Measurements from ENCODE around the gene STAC3.
"Not testable (repeated sequence)": the region's sequence is repeated elsewhere in the genome, so short reads cannot be mapped to it uniquely, and the experiment has no call there.

Gene STAC3

DNA sequence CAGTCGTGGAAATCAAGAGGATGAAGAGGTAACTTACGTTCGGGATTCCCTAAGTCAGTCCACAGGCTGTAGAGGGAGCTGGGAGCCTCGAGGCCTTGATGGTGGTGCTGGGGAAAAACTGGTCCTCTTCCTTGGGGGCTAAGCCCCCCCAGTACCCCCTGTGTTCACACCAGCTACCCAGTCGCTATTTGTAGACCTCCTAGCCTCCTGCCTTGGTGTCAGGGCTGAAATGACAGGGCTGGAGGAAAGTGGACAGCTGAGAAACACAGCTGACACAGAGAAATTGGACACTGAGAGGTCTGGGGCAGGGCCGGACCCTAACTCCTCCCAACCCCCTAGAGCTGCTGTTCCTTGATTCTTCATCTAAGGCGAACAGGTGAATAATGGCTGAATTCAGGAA is at the start of gene STAC3:
Gene STAC3 (minus strand): TSS at position 232 of the 400 bp plus-strand sequence. CDS start 1,551 bp downstream, outside the sequence.
- no peak for DNase-seq

DNA sequence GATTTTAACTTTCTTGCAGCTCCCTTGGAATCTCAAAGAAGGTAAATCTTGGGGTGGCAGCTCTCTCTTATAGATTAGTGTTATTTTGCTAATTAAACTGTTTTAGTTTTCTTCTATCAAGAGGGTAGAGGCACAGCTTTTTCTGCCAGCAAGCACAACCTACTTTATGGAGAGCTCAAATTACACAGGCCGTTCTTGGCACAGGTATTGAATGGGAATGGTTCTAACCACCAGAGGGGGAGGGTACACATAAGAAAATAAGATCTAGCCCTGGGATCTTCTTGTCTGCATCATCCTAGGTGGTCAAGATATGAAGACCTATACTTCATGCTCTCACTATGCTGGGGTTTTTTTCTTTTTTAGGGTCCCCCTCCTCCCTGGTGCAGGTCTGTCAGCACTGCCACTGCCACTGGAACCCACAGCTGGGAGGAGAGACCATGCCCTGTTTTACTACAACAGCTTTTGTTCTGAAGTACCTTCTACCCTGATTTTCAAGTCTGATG is 48.6 kb upstream of the STAC3 start:
- DNase-seq = peak; percentile 74

DNA sequence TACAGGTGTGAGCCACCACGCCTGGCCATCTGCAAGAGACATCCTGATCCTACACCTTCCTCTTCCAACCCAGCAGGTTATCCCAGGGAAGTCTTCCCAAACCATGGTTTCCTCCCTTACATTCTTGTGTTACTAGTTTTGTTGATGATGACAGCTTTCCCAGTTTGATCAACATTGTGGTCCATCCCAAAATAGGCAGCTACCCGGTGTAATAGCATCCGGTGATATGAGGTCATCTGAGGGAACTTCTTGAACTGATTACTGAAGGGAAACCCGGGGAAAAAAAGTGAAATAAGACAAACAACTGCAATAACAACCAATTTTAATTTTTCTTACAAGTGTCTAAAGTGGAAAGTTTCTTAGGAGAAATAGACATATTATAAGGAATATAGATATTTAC is 45.3 kb upstream of the STAC3 start:
- DNase-seq = no peak

DNA sequence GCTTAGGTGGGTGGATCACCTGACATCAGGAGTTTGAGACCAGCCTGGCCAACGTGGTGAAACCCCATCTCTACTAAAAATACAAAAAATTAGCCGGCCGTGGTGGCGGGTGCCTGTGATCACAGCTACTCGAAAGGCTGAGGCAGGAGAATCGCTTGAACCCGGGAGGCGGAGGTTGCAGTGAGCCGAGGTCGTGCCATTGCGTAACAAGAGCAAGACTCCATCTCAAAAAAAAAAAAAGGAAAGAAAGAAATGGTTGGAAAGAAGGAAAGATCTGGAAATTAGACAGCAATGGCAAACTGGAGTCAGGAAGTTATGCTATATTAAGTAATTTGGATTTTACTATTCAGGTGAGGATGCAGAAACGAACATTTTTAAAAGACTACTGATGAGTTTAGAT is 31.1 kb upstream of the STAC3 start:
- not testable (repeated sequence) for DNase-seq

DNA sequence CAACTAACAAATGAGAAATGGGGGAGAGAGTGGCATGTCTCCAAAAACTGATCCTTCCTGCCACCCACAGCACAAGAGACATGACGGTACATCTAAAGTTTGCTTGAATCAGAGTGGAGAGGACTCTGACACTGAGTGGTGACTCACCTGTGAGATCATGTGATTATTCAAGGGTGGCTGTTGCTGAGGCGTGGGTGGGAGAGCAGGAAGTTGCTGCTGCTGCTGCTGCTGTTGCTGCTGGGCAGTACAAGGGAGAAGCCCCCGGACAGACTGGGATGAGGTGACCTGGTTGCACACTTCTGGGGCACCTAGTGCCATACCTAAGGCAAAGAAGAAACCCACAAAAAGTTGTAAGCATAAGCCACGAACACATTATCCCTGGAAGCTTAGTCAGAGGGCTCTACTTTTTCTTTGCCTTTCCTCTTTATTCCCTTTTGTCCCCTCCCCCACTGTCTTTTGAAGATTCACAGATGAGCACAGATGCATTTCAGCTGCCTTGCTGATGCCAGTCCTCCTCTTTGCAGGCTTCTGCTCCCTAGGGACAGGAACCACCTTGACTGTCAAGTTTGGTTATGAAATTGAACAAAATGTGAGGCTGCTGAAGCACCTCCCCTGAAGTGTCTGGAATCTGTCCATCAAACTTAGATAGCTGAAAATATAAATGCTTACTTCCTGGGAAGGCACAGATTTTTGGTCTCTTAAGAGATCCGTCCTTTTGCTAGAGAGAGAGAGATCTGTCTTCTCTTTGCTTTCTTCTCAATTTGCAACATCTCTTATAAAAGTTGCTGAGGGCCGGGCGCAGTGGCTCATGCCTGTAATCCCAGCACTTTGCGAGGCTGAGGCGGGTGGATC is 29.4 kb upstream of the STAC3 start:
- DNase-seq = peak; percentile 56

DNA sequence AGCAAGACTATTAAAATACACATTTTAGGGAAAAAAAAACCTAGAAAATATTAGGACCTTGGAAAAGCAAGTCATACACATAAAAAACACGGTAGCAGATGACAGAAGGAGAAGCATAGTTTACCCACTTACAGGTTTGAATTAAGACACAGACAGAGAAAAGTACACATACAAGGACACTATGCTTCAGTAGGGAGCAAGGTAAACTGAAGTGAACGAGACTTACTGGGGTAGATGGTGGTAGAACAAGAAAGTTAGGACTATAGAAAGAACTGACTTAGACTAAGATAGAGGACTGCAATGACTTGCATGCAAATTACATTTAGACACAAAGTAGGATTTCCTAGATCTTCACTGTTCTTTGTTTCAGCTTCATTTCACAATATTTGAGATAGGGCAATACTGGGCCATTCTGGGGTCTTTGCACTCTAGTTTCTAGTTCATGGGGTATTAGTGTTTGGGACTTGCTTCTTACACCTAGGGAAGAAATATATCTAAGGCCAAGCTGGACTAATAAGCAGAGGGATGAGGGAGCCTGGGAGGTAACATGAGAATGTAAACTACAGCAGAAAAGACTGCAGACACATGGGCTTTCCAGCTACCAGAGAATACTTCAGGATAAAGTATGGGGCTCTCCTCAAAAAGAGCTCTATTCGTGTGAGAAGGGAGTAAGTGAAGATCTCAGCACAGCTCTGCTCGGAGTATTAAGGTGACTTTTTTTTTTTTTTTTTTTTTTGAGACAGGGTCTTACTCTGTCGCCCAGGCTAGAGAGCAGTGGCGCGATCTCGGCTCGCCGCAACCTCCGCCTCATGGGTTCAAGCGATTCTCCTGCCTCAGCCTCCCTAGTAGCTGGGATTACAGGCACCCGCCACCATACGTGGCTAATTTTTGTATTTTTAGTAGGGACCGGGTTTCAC is 27.7 kb upstream of the STAC3 start:
- no peak for DNase-seq

DNA sequence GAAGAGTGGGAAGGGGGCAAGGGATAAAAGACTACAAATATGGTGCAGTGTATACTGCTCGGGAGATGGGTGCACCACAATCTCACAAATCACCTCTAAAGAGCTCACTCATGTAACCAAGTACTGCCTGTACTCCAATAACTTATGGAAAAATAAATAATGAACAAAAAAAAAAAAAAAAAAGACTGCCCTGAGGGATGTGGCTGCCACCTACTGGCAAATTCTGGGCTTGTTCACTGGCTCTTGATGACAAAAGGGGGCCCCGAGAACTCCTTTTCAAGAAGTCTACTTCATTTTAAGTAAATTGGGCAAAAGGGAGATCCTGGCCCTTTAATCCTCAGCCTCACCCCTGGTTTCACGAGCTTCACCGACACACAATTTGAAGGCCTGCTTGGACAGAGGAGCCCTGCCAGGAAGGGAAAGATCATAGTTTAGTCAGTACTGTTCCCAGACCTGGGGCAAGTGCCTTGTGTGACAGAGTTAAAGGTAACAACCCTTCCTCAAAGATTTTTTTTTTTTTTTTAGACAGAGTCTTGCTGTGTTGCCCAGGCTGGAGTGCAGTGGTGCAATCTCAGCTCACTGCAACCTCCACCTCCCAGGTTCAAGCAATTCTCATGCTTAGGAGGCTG is 26.1 kb upstream of the STAC3 start:
- no peak for DNase-seq

DNA sequence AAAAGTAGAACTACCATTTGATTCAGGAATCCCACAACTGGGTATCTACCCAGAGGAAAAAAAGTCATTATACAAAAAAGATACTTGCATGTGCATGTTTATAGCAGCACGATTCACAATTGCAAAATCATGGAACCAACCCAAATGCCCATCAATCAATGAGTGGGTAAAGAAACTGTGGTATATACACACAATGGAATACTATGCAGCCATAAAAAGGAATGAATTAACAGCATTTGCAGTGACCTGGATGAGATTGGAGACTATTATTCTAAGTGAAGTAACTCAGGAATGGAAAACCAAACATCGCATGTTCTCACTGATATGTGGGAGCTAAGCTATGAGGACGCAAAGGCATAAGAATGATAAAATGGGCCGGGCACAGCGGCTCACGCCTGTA is 25.2 kb upstream of the STAC3 start:
- DNase-seq = not testable (repeated sequence)

DNA sequence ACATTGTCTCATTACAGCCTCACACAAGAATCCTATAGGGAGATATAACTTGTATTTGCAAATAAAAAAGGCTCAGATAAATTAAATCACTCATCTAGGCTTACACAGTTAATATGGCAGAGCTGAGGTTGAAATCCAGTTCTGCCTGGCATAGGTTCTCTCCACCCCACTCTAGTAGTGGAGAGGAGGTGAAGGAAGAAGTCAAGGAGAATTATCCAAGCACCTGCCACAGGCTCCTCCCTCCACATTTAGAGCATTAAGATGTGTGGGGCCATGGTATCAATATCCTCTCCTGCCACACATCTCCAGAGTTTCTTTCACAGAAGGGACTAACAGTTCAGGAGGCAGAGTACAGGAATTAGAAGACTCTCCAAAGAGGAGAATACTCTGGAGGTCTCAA is 22.5 kb upstream of the STAC3 start:
- DNase-seq = no peak

DNA sequence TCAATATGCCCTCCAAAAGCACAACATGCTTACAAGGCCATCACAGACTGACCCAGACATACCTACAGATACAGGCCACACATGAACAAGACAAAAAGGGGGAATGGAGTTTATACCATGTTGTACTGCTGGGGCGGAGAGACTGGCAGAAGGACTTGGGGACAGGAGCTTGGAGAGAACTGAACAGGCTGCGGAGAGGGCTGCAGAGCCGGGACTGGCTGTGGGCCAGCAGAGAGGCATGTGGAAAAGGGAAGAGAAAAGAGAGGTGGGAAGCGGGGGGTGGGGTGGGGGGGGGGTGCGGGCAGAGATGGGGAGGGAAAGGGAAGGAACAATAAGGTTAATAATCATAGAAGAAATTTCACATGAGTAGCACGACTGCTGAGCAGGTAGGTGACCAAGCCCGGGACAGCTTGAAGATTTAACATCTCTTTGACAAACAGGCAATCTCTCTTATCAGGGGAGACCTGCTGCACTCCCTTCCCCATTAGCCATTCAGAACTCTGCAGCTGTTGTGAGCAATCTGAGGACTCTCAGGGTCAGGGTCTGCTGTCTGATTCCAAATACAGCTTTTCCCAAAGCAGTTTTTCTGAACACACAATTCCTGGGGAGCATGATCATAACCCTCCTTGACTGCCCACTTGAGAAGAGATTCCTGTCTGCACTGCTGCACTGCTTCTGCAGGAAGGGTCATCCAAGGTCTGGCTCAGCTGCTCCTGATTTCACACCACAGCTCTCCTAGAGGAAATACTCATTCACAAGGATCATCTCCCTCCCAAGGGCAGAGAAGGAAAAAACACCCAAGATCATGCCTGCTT is 21.6 kb upstream of the STAC3 start:
- DNase-seq = no peak

DNA sequence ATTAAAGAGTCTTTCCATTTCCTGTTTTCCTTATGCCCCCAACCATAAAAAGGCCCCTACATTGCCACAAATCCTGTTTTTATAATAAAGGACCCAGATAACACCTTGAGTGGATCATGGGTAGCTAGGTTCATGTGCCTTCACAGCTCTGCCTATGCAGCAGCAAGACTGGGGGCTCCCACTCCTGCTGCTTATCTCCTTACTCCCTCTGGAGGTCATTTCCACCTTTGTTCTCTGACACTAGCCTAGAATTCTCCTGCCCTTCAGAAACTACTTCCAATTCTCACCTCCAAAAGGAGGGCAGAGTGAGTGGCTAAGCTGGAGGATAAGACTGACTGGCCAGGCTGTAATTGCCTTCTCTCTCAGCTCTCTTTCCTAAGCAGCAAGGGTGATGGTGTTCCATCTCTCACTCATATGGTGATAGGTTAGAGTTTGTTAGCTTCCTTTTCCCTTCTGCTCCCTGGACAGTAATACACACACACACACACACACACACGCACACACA is 20.0 kb upstream of the STAC3 start:
- no peak for DNase-seq

DNA sequence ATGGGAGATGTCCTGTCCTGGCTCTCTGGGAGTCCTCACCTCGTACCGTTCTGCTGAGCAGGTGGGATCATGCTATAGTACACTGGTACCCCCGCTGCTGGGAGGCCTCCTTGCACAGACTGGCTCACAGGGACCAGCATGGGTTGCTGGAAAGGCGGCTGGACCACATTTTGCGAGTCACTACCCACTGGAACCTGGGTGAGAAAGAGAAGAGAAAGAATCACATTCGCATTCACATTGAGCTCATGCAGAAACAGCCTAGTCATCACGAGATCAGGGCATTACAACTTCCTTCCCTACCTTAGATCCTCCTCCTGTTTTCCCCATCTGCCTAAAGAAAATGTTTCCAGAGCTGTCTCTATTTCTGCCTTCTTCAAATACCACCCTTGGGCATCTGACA is 17.3 kb upstream of the STAC3 start:
- no peak for DNase-seq

DNA sequence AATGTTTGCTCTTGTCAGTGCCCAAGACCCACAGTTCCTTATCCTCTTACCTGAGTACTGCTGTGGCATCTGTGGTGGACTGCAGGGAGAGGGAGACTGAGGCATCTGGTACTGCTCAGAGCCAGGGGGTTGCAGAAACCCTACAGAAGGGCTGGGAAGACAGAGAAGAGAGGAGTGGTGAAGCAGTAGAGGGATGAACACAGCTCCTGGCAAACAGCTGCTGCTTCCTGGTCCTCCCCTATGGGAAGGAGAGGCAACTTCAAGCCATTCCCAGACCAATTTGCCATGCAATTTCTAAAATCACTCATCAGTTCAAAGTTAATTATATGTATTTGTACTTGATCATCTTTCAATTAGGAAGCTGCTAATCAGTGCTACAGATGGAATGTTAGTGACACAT is 15.7 kb upstream of the STAC3 start:
- no peak for DNase-seq

DNA sequence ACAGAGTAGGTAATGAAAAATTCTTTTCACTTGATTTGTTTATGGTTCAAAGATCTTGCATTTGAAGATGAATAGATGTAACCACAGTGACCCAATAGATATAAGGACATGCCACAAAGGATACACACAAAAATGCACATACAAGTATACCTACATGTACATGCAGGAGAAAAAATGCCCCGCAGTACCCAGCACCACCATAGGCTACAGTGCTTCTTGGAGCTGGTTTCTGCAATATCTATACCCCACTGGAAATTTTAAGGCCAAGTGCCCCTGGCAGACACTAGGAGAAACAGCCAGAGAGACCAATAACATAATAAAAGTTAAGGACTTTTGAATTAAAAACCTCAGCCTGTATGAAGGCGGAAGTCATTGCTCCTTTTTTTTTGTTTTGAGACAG is 12.1 kb upstream of the STAC3 start:
- DNase-seq = no peak

DNA sequence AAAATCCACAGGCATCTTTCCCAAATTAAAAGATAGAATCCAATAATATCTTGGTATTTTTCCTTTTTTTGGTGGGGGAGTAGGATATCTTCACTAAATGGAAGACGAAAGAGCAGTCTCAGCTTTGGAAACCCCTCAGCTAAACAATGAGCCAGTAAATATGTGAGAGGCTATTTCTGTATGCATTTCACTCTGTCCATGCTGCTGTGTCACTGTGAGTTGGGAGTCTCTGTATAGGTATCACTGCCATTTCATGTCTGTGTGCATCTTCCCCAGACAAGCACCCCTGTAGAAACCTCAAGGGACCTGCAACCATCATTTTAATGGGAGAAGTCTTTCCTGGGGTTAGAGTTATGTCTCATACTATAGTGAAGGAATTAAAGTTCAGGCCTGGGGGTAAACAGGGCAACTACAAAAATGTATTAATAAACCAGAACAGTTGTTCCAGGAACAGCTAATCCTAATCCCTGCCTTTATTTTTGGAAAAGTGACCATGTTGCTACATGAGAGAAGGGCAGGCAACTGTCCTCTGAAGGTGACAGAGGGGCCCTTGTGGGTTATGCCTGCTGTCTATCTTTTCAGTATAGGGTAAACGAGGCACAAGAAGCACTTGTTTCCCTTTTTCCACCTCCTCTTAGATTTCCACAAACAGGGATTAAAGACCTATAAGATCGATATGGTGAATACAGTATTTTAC is 11.3 kb upstream of the STAC3 start:
- no peak for DNase-seq

DNA sequence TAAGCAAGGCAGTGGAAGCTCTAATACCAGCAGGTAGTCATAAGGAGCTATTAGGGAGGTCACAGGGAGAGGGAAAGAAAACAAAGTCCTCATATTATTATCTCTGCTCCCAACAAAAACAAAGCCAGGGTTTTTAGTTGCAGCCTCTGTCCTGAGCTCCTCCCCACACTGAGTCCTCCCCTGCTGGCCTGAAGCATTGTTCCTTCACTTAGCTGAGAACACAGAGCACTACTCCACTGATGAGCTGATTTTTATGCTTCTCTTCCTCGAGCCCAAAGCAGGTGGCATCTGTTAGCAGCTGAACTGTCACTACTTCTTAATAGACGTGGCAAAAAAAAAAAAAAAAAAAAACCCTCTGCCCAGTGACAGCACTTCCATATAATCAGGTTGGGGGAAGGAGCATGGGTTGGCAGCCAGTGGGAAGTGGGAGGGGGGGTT is 10.5 kb upstream of the STAC3 start:
- peak; percentile 76 for DNase-seq

DNA sequence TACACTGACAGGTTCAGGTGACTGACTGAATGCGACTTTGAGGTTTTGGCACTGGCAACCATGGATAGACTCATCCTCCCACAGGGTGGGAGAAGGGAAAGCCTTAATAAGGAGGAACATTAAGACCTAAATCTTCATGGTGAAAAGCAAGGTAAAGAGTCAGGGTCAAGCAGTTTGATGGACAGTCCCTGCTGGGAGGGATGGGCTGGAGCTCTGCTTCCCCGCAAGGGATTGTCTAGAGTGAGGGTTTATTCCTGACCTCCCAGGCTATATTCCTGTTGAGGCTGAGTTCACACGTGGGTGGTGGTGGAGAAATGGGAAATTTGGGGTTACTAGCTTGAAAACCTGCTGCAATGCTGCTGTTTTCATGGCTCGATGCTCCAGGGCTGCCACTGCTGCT is 9.4 kb upstream of the STAC3 start:
- DNase-seq = no peak

DNA sequence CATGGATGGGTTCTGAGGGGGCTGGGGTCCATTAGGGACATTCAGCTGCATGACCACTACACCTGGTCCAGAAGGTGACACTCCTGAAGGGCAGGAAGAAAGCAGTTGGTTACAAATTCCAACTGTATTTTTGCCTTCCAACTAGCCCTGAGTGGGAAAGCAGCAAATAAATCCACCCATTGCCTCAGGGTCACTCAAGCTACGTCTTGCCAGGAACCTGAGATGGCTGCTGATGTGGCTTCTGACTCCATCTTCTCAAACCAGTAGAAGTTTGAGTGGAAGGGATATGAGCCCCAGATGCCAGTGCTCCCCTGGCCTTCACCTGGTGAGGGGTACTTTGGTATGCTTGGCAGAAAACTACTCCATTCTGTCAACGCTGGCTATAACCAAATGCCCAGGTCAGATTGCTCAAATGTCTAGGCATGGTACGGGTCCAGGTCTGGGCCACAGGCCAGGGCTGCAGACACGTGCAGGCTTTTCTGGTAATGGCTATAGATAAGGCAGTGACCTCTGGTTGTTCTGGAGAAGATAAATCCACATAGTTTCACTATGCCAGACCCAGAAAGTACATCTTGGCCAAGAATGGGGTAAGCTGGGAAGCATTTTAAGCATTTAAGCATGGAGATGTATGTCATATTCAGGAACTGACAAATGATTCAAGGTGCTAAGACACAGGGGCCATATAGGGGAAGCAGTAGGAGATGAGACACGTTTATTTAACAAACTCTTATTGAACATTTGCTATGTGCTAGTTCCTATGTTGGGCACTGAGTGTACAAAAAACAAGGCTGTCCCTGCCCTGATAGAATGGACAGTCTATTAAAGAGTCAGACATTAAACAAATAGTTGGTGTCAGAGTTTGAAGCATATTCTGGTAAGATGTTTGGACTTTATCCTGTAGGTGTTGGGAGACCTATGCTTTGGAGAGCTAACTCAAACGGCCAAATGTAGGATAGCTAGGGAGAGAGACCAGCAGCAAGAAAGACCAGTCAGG is 8.3 kb upstream of the STAC3 start:
- no peak for DNase-seq

DNA sequence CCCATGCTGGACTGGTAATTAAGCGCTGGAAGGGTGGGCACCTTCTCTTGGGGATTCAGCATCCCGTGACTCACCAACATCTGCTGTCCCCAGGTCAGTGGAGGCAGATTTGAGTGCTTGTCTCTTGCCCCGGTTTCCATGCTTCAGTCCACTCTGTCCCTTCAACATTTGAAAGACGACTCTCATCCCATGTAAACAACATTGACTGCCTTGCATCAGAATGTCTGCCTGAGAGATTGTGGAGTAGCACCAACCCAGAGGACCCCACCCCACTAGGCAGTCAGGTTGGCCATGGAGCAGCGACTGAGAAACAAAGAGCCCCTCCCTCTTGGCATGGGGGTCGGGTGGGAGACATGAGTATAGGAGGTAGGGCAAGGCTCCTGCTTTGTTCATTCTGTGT is 4.9 kb upstream of the STAC3 start:
- no peak for DNase-seq
